HEK293 (cell line): ENCODE measurements around the gene RBCK1.

Experiments
- CTCF ChIA-PET: fragments of 350-600 bp; formaldehyde crosslinking; extraction: SDS; loops from one replicate; lab custom pipeline; 2021; ENCODE audit warnings: antibody characterized with exemption; lab: Yijun Ruan, JAX
- POLR2A ChIA-PET: fragments of 300-600 bp; formaldehyde crosslinking; extraction: SDS; loops from one replicate; lab custom pipeline; 2020; ENCODE audit warnings: antibody characterized with exemption, inconsistent platforms; lab: Yijun Ruan, JAX
- H3K27ac ChIP-seq: fragments of 200-500 bp; sonication (Bioruptor generic); 2 replicates; pipeline ENCODE4 v1.5.1; 2014; ENCODE audit warnings: low read depth, low read length, control low read depth, inconsistent platforms; ENCODE audit errors: extremely low read depth
- H3K36me3 ChIP-seq, 2 experiments: fragments of 200-500 bp in 1 of 2; sonication (Bioruptor generic) in 1 of 2; 1 replicate in 1 of 2; 2 replicates in 1 of 2; pipeline ENCODE4 v1.5.1; 2014 to 2017; ENCODE audit warnings: inconsistent platforms in 2 of 2, low read length in 2 of 2; ENCODE audit not compliant: control insufficient read depth in 2 of 2, insufficient read depth in 1 of 2
- H3K4me1 ChIP-seq: fragments of 200-500 bp; sonication (Bioruptor generic); 2 replicates; pipeline ENCODE4 v1.5.1; 2014; ENCODE audit warnings: mild to moderate bottlenecking, low read length, inconsistent platforms; ENCODE audit not compliant: control insufficient read depth, insufficient read depth
- H3K4me3 ChIP-seq: 2 replicates; pipeline ENCODE4 v1.5.1; 2011; ENCODE audit warnings: low read depth, mild to moderate bottlenecking, control low read depth, low read length, moderate library complexity
- H3K9me3 ChIP-seq: fragments of 200-500 bp; sonication (Bioruptor generic); 2 replicates; pipeline ENCODE4 v1.5.1; 2014; ENCODE audit warnings: low read depth, low read length, inconsistent platforms; ENCODE audit not compliant: control insufficient read depth, insufficient read depth
- GLIS1 ChIP-seq: fragments of 450-650 bp; formaldehyde crosslinking; IDR thresholded peaks from 2 replicates; pipeline ENCODE4 v1.5.1; 2016; ENCODE audit warnings: missing biosample characterization, missing genetic modification characterization
- GLIS2 ChIP-seq: fragments of 450-650 bp; formaldehyde crosslinking; IDR thresholded peaks from 2 replicates; pipeline ENCODE4 v1.5.1; 2016; ENCODE audit warnings: missing biosample characterization, missing genetic modification characterization
- KLF9 ChIP-seq: fragments of 450-650 bp; formaldehyde crosslinking; IDR thresholded peaks from 2 replicates; pipeline ENCODE4 v1.5.1; 2016; ENCODE audit warnings: missing biosample characterization, missing genetic modification characterization, low read depth
- PRDM1 ChIP-seq: fragments of 450-650 bp; formaldehyde crosslinking; IDR thresholded peaks from 2 replicates; pipeline ENCODE4; 2016; ENCODE audit warnings: missing biosample characterization, missing genetic modification characterization
- SETDB1 ChIP-seq: IDR thresholded peaks from one replicate; pipeline ENCODE4 v1.6.1; 2017; ENCODE audit warnings: mild to moderate bottlenecking, low read length, moderate library complexity, mixed read lengths; ENCODE audit not compliant: insufficient read length
- SP7 ChIP-seq: fragments of 450-650 bp; formaldehyde crosslinking; IDR thresholded peaks from 2 replicates; pipeline ENCODE4 v1.5.1; 2016; ENCODE audit warnings: missing biosample characterization, missing genetic modification characterization
- ZBTB26 ChIP-seq: fragments of 450-650 bp; formaldehyde crosslinking; optimal IDR thresholded peaks from 2 replicates; pipeline ENCODE3; 2016; ENCODE audit warnings: missing biosample characterization, mild to moderate bottlenecking, missing genetic modification characterization
- ZIC2 ChIP-seq: fragments of 450-650 bp; formaldehyde crosslinking; IDR thresholded peaks from 2 replicates; pipeline ENCODE4 v1.5.1; 2016; ENCODE audit warnings: missing biosample characterization, missing genetic modification characterization
- ZNF132 ChIP-seq: fragments of 450-650 bp; formaldehyde crosslinking; IDR thresholded peaks from 2 replicates; pipeline ENCODE4 v1.5.1; 2017; ENCODE audit warnings: missing biosample characterization, missing genetic modification characterization, borderline replicate concordance
- ZNF18 ChIP-seq: fragments of 450-650 bp; formaldehyde crosslinking; IDR thresholded peaks from 2 replicates; pipeline ENCODE4 v1.5.1; 2016; ENCODE audit warnings: missing biosample characterization, missing genetic modification characterization
- ZNF19 ChIP-seq: fragments of 450-650 bp; formaldehyde crosslinking; IDR thresholded peaks from 2 replicates; pipeline ENCODE4; 2016; ENCODE audit warnings: missing biosample characterization, missing genetic modification characterization, low read depth
- ZNF341 ChIP-seq: fragments of 450-650 bp; formaldehyde crosslinking; IDR thresholded peaks from 2 replicates; pipeline ENCODE4; 2016; ENCODE audit warnings: low read depth, missing biosample characterization, missing genetic modification characterization
- ZNF501 ChIP-seq: fragments of 450-650 bp; formaldehyde crosslinking; IDR thresholded peaks from 2 replicates; pipeline ENCODE4 v1.5.1; 2016; ENCODE audit warnings: missing biosample characterization, missing genetic modification characterization
- ZNF585B ChIP-seq: fragments of 450-650 bp; formaldehyde crosslinking; IDR thresholded peaks from 2 replicates; pipeline ENCODE4 v1.5.1; 2016; ENCODE audit warnings: missing biosample characterization, missing genetic modification characterization
- ZNF596 ChIP-seq: fragments of 450-650 bp; IDR thresholded peaks from 2 replicates; pipeline ENCODE4 v1.5.0; 2018; ENCODE audit warnings: missing biosample characterization, mild to moderate bottlenecking, missing genetic modification characterization, moderate library complexity
- ZNF600 ChIP-seq: fragments of 450-650 bp; formaldehyde crosslinking; IDR thresholded peaks from 2 replicates; pipeline ENCODE4 v1.5.1; 2016; ENCODE audit warnings: missing biosample characterization, missing genetic modification characterization
- ZNF664 ChIP-seq: fragments of 450-650 bp; formaldehyde crosslinking; IDR thresholded peaks from 2 replicates; pipeline ENCODE4 v1.5.1; 2016; ENCODE audit warnings: missing biosample characterization, missing genetic modification characterization
- TF ChIP-seq, protein P1 (sequence below): fragments of 450-650 bp; formaldehyde crosslinking; IDR thresholded peaks from 2 replicates; pipeline ENCODE4 v1.5.1; 2016; ENCODE audit warnings: missing biosample characterization, missing genetic modification characterization
- TF ChIP-seq, protein P2 (sequence below): fragments of 450-650 bp; formaldehyde crosslinking; IDR thresholded peaks from 2 replicates; pipeline ENCODE4 v1.5.1; 2017; ENCODE audit warnings: missing biosample characterization, missing genetic modification characterization

The RBCK1 gene

GRCh38 chr20:414161-414560 lies 6.1 kb downstream of the RBCK1 start:
- ChIA-PET POLR2A (no interaction called here), CTCF (interaction anchor here (1.0 kb wide), 1 partner anchor 18 kb away, joined by 3 read pairs; no protein-coding TSS in a partner anchor)
- TF ChIP-seq GLIS1 (tag by site-specific recombination): 0 out of 2 replicates have a peak, but pooled peaks have one; percentile 29
- no peak for TF ChIP-seq ZNF585B (tag by site-specific recombination)
- Histone ChIP-seq H3K4me3 (no peak overlapping the region), H3K9me3 (no peaks in the 10 kb centered on the region), H3K27ac (no peak overlapping the region), H3K36me3 (peaks cover 23 to 54% of the 10 kb centered on the region in 2 experiments), H3K4me1 (peaks cover under 1% of the 10 kb centered on the region; the same call in 1 of the 2 replicates)

DNA sequence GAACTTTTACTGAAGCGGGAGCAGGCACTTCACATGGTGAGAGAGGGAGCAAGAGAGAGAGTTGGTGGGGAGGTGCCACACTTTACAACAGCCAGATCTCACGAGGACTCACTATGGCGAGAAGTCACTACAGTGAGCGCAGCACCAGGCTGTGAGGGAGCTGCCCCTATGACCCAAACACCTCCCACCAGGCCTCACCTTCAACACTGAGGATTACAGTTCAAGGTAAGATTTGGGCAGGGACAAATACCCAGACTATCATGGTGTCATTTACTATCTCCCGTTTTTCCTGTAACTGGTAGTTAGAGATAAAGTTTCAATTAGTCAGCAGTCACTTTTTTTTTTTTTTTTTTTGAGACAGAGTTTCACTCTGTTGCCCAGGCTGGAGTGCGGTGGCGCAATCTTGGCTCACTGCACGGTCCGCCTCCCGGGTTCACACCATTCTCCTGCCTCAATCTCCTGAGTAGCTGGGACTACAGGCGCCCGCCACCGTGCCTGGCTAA lies 7.8 kb downstream of the RBCK1 start:
- no peak overlapping the region for H3K4me3 ChIP-seq
- peak; percentile 84 for TF ChIP-seq SP7 (tag by site-specific recombination)
- no peak for TF ChIP-seq ZNF19
- TF ChIP-seq PRDM1 (tag by site-specific recombination): peak; percentile 9; the same call in 1 of the 2 replicates
- TF ChIP-seq ZNF341: peak; percentile 85
- TF ChIP-seq ZNF600 (tag by site-specific recombination): peak; percentile 41
- no peak for TF ChIP-seq GLIS2 (tag by site-specific recombination)
- peak; percentile 91 for TF ChIP-seq ZNF18
- TF ChIP-seq, protein P1, sequence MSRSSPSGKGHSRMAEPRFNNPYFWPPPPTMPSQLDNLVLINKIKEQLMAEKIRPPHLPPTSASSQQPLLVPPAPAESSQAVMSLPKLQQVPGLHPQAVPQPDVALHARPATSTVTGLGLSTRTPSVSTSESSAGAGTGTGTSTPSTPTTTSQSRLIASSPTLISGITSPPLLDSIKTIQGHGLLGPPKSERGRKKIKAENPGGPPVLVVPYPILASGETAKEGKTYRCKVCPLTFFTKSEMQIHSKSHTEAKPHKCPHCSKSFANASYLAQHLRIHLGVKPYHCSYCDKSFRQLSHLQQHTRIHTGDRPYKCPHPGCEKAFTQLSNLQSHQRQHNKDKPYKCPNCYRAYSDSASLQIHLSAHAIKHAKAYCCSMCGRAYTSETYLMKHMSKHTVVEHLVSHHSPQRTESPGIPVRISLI: 0 out of 2 replicates have a peak, but pooled peaks have one; percentile 34
- ChIA-PET POLR2A (no interaction called here), CTCF (interaction anchor here (0.6 kb wide), 1 partner anchor 33 kb away, joined by 3 read pairs; no protein-coding TSS in a partner anchor)
- H3K27ac ChIP-seq: no peak overlapping the region
- peaks cover 17 to 54% of the 10 kb centered on the region in 2 experiments for H3K36me3 ChIP-seq
- H3K4me1 ChIP-seq: no peaks in the 10 kb centered on the region
- H3K9me3 ChIP-seq: no peaks in the 10 kb centered on the region

- Histone ChIP-seq H3K27ac (no peak overlapping the region), H3K4me3 (no peak overlapping the region), H3K36me3 (peaks cover 16 to 55% of the 10 kb centered on the region in 2 experiments), H3K4me1 (no peaks in the 10 kb centered on the region), H3K9me3 (no peaks in the 10 kb centered on the region)
- ChIA-PET CTCF (no interaction called here), POLR2A (interaction anchor here (0.8 to 1.2 kb wide), 2 partner anchors 10 to 234 kb away, joined by 3 read pairs; no protein-coding TSS in a partner anchor)
- TF ChIP-seq ZNF501 (no peak), ZIC2 (tag by site-specific recombination) (peak; percentile 55; the same call in 1 of the 2 replicates), SETDB1 (no peak), ZNF132 (tag by site-specific recombination) (no peak), ZBTB26 (tag by site-specific recombination) (no peak), KLF9 (no peak), ZNF596 (tag by site-specific recombination) (no peak), ZNF664 (peak; percentile 52)
- TF ChIP-seq, protein P2, sequence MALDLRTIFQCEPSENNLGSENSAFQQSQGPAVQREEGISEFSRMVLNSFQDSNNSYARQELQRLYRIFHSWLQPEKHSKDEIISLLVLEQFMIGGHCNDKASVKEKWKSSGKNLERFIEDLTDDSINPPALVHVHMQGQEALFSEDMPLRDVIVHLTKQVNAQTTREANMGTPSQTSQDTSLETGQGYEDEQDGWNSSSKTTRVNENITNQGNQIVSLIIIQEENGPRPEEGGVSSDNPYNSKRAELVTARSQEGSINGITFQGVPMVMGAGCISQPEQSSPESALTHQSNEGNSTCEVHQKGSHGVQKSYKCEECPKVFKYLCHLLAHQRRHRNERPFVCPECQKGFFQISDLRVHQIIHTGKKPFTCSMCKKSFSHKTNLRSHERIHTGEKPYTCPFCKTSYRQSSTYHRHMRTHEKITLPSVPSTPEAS (tag by site-specific recombination): peak; percentile 29; the same call in 1 of the 2 replicates
Observed at GRCh38 chr20:416950-417800, 9.1 kb downstream of the RBCK1 start.
